HG03060 (cell line): ENCODE data around the gene APCDD1.

ENCODE experiments used
- ATAC-seq: cut with Tn5 transposase; IDR thresholded peaks from one replicate; pipeline ENCODE4 v1.9.1; 2021; ENCODE audit warnings: low read depth, moderate number of reproducible peaks; ENCODE audit not compliant: unreplicated experiment

Gene APCDD1

GRCh38 chr18:10430677-10431076 is 23.8 kb upstream of the APCDD1 start:
- ATAC-seq = no peak

DNA sequence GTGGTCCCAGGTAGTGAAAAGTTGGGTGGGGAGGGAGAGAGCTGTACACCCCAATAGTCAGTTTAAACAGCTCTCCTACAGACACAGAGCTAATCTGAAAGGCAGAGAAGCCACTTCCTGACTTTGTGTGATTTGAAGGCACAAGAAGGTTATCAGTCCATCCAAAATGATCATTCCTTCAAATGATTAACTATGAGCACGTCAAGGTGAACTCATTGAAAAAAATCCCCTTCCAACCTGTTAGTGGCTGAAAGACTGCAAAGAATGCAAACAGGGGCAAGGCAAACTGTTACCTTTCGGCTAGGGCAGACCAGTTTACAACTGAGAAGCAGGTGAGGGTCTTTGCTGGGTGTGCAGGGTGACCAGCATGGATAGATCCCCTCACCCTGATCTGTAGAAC is 22.8 kb upstream of the APCDD1 start:
- no peak for ATAC-seq

DNA sequence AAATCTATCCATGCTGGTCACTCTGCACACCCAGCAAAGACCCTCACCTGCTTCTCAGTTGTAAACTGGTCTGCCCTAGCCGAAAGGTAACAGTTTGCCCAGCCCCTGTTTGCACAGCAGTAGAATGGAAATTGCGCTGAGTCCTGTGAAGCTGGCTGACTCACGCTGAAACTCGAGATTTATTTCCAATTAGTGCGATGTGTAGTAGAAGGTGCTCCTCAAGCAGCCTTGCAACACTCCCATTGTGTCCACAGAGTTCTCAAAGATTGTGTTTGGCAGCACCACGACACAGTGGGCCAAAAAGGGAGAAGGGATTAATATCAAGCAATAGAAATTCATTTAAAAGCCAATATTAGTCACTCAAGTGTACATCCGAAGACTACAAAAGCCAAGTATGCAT is 21.7 kb upstream of the APCDD1 start:
- no peak for ATAC-seq

DNA sequence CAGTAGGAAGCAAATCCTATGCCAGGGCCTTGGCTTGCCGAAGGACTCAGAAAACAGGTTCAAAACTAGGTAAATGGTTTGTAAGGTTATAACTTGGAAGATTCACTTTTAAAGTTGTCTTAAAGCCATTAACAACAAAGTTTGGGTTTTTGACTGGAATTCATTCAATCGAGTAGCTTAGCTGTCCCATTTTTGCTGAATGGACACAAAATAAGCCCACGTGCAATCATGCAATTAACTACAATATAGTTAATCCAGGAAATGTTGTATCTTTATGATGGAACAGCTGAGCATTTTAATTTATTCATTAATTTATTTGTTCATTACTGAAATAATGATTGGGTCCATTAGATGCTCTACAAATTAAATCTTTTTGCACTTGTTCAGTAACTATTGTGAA is 18.3 kb upstream of the APCDD1 start:
- ATAC-seq = no peak

- ATAC-seq = no peak
Measured at GRCh38 chr18:10437837-10438236, 16.6 kb upstream of the APCDD1 start.

DNA sequence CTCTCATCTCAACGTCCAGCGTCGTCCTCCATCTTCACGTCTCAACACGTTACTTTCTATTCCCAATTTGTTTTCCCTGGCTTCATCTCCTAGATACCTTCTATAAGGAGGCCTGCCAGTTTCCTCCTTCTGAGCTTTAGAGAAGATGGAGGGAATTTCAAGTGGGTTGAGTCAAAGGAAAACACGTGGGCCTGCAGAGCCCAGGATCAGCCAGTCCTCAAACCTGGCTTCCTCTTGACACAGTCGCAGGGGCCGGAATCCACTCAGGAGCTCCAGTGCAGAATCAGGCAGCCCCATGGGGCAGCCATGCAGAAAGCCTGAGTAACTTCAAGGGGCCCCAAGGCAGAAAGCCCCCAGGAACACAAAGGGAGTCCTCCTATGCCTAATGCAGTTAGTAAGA is 14.5 kb upstream of the APCDD1 start:
- no peak for ATAC-seq

GRCh38 chr18:10440884-10441283 is 13.6 kb upstream of the APCDD1 start:
- ATAC-seq = no peak

GRCh38 chr18:10441472-10441871 is 13.0 kb upstream of the APCDD1 start:
- ATAC-seq = no peak

GRCh38 chr18:10442551-10442971 is 11.9 kb upstream of the APCDD1 start:
- ATAC-seq = no peak

DNA sequence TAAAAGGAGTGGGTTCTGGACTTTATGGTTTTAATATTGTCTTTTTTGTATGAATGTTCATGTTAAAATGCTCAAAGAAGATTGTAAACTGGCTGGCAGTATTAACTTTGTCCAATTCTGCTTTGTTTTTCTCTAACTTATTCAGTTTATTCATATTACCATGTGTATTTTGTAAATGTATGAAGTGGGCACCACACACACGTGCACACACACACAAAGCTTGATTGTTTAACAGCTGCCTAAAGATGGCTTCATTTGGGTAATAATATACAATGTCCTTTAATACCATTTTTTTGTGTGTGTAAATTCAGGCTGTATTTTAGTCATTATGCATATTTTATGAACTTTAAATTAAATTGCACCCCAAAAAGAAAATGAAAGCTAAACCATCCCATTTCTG is 11.4 kb upstream of the APCDD1 start:
- no peak for ATAC-seq

- no peak for ATAC-seq
Measured at GRCh38 chr18:10444314-10445006, 10.0 kb upstream of the APCDD1 start.

GRCh38 chr18:10449396-10449795 is 5.0 kb upstream of the APCDD1 start:
- ATAC-seq = no peak

GRCh38 chr18:10450986-10451385 is 3.4 kb upstream of the APCDD1 start:
- ATAC-seq = no peak

DNA sequence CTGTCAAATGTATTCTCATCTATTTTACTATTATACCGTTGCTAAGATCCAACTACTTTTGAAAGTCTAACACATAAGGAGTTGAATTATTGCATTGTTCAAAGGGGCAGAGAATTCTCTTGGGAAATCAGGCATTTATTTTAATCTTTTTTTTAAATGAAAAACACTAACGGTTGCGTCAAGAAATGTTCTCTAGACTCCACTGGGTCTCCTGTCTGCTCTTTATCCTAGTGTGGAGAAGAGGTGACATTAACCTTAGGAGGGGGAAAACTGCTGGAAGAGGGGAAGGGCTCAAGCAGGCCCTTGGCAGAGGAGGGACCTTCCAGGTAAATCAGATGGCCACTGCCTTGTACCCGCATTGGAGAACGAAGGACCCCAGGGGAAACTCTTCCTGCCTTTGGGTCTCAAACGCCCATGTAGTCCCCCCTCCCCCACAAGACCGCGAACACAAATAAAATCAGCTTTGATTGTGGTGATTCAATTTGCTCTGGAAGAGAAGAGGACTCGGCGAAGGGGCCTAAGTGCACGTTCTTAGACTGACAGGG is 1.1 kb upstream of the APCDD1 start:
- no peak for ATAC-seq

GRCh38 chr18:10454681-10455557 is 484 bp downstream of the APCDD1 start:
- no peak for ATAC-seq

- ATAC-seq = no peak
Measured at GRCh38 chr18:10455726-10456453, 1.5 kb downstream of the APCDD1 start.

DNA sequence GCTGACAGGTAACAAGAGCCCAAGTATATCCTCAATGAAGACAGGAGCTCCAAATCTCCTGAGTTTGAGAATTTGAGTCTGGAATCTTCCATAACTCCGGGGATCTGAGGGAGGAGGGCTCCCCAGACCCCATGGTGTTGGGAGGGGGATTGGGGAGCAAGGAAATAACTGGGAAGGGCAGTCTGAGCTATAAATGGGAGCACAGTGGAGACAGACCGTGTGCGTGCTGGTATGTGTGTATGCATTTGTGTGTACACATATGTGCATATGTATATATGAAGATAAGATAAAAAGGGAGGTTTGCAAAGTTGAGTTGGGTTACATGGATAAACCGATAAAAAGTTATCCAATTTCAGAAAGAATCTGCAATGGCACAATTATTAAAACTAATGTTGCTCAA is 2.3 kb downstream of the APCDD1 start:
- no peak for ATAC-seq

DNA sequence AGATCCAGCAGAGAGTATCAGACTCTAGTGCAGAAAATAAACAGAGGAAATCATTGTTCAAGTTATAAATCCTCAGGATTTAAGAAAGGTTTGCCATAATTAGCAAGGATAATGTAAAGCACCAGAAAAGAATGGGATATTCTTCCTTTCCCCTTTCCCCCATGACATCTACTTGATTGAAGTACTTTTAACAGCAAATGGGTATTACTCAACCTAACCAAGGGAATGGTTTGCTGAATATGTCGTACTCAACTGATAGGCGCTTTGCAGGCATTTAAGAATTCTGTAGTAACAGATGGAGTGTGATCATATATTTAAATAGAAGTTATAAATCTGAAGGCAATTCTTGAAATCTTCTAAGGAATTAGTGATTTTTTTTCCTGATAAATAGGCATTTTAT is 2.7 kb downstream of the APCDD1 start:
- no peak for ATAC-seq

DNA sequence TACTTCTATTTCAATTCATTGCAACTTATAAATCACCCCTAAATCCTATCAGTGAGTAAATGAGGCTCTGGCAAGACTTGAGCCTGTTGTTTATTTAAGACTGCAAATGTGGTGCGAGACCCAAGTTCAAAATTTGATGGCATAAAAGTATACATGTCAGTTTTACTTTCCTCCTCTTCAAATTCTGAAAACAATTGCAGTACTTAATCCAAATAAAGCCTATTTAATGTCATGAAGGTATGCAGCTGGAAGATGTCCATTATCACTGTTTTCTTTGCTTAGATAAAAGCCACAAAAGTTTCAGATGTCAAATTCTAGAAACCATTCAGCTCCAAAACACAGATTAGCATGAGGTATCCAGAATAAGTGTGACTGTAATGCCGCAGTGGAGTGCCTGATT is 3.3 kb downstream of the APCDD1 start:
- ATAC-seq = no peak

- no peak for ATAC-seq
Measured at GRCh38 chr18:10458691-10459090, 4.3 kb downstream of the APCDD1 start.

DNA sequence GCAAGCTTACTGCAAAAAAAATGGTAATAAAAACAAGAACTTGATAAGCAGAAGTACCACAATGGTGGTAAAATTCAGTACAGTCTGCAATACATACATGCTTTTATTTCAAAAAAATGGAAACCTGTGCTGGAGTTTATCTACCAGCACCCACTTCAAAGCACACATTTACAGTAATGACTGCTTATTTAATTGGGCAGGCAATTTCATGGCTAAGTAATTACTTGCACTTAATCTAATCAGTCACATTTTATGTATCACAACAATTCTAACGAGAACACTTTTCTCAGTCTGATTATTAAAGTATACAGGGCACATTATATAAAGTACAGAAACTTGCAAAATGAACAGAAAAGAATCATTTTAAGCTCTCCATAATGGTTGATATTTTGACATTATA is 5.2 kb downstream of the APCDD1 start:
- no peak for ATAC-seq
